NCI-H345 treated with DMSO at 0.1 percent for 48 hours (cell line): ENCODE results near the gene C19orf18.

ENCODE experiments used
- DNase-seq: peaks from one replicate; lab custom pipeline; 2025; ENCODE audit not compliant: unreplicated experiment; lab: John Stamatoyannopoulos, UW

The C19orf18 gene

GRCh38 chr19:57949296-57949695, 25.0 kb downstream of the C19orf18 start:
- no peak for DNase-seq

- DNase-seq, result peak; percentile 90
Measured at GRCh38 chr19:57947419-57948134, 26.8 kb downstream of the C19orf18 start, which contains the start of gene ZNF256. Gene ZNF256, minus strand, starts transcription at chr19:57947706. Its CDS starts 232 bp downstream, at chr19:57947474.

GRCh38 chr19:57947088-57947418, 27.3 kb downstream of the C19orf18 start:
- no peak for DNase-seq

GRCh38 chr19:57946316-57946715, 28.0 kb downstream of the C19orf18 start:
- DNase-seq, result no peak

GRCh38 chr19:57941593-57941992, 32.7 kb downstream of the C19orf18 start:
- DNase-seq, result no peak

- DNase-seq, result no peak
Measured at GRCh38 chr19:57935731-57936130, 38.6 kb downstream of the C19orf18 start.

- no peak for DNase-seq
Measured at GRCh38 chr19:57934820-57935665, 39.3 kb downstream of the C19orf18 start, which contains the start of gene ZNF418. Gene ZNF418, minus strand, starts transcription at chr19:57935402. Its CDS starts 1,580 bp downstream, at chr19:57933822.

GRCh38 chr19:57927587-57927986, 46.7 kb downstream of the C19orf18 start:
- DNase-seq, result no peak

GRCh38 chr19:57916168-57916995, 58.0 kb downstream of the C19orf18 start, which contains the start of gene ZNF417:
Gene ZNF417, minus strand, starts transcription at chr19:57916592. Its CDS starts 181 bp downstream, at chr19:57916411.
- peak; percentile 75 for DNase-seq

- DNase-seq, result no peak
Measured at GRCh38 chr19:57914531-57914930, 59.8 kb downstream of the C19orf18 start.
